Measurements from ENCODE around the gene ALKAL2. TPM values are rescaled to one million over a fixed set of nuclear protein-coding genes. Genes with fewer than 3 reads are reported as not detected.

The ALKAL2 gene
- total RNA-seq, 4 donors from 2014 or later = 1.7 to 11.9 (median 2.3) TPM; not detected in 1

DNA sequence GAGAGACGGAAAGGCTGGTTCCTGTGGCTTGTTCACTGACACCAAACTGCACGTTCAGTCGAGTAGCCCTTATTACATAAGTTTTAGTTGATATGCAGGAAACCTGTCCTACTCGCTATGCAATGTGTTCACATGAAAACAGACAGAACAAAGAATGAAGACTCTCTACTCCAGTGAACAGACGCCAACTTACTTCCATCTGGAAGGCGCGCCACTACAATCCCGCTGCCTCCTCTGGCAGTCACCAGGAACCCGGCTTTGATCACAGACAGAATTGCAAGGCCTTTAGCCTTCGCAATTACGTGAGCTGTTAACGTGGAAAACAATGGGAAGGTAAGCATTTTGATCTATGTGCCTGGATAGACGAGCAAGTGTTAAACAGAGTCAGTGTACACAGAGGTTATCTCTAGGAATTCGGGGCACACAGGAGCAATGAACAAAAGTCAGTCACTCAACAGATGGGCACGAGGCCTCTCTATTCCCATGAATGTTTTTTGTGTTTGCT, 38.3 kb downstream of the ALKAL2 start:
- Histone ChIP-seq H3K9me3 (no peaks in the 10 kb centered on the region), H3K4me3 (no peak overlapping the region), H3K27ac (replicated peaks in 1 of 4) (no peak overlapping the region), H3K27me3 (no peaks in the 10 kb centered on the region), H3K4me1 (no peaks in the 10 kb centered on the region), H3K36me3 (peaks cover 6 to 60% (median 12%) of the 10 kb centered on the region in 4 donors)
- intact Hi-C loops (cut with DNase I) = loop anchor here (5.0 kb wide), 2 partner anchors 38 to 388 kb away; partner anchors contain the start of gene ALKAL2
- DNase-seq (ENCODE audit: extremely low spot score) = no peak
- 92% methylated on average over 15 of the region's 15 CpGs for WGBS
- TF ChIP-seq POLR2A (IDR thresholded peaks at IDR 0.05; ENCODE audit: low read depth) = no peak
- TF ChIP-seq POLR2AphosphoS5 (IDR thresholded peaks at IDR 0.05) = no peak
- TF ChIP-seq, protein P1, sequence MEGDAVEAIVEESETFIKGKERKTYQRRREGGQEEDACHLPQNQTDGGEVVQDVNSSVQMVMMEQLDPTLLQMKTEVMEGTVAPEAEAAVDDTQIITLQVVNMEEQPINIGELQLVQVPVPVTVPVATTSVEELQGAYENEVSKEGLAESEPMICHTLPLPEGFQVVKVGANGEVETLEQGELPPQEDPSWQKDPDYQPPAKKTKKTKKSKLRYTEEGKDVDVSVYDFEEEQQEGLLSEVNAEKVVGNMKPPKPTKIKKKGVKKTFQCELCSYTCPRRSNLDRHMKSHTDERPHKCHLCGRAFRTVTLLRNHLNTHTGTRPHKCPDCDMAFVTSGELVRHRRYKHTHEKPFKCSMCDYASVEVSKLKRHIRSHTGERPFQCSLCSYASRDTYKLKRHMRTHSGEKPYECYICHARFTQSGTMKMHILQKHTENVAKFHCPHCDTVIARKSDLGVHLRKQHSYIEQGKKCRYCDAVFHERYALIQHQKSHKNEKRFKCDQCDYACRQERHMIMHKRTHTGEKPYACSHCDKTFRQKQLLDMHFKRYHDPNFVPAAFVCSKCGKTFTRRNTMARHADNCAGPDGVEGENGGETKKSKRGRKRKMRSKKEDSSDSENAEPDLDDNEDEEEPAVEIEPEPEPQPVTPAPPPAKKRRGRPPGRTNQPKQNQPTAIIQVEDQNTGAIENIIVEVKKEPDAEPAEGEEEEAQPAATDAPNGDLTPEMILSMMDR (IDR thresholded peaks at IDR 0.05) = no peak

DNA sequence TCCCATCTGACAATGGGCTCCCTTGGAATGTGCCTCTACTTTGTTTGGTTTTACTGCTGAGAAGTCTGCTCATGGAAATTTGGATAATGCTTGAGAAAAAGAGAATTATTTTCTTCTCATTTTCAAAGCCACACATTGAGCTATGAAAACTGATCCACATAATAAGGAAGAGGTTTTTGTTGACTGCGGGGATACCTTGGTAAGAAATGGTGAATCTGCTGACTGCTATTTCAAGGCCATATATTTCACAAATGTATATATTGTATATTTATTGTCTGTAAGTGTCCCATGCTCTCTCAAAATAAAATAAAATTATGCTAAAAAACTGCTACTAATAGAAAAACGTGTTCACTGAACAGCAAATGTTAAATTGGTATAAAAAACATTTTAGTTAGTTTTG, 39.2 kb downstream of the ALKAL2 start:
- Histone ChIP-seq H3K27ac (replicated peaks in 1 of 4) (no peak overlapping the region), H3K36me3 (peaks cover 7 to 68% (median 19%) of the 10 kb centered on the region in 4 donors), H3K27me3 (no peaks in the 10 kb centered on the region), H3K4me1 (no peaks in the 10 kb centered on the region), H3K9me3 (no peaks in the 10 kb centered on the region), H3K4me3 (no peak overlapping the region)
- WGBS = 89% methylated on average over 2 of the region's 2 CpGs
- intact Hi-C loops (cut with DNase I) = loop anchor here (5.0 kb wide), 2 partner anchors 39 to 389 kb away; partner anchors contain the start of gene ALKAL2
- TF ChIP-seq POLR2AphosphoS5 (IDR thresholded peaks at IDR 0.05) (no peak), POLR2A (IDR thresholded peaks at IDR 0.05; ENCODE audit: low read depth) (no peak), EP300 (IDR thresholded peaks at IDR 0.05) (no peak)
- TF ChIP-seq, protein P1 (IDR thresholded peaks at IDR 0.05) = no peak
- no peak for DNase-seq (ENCODE audit: extremely low spot score)

- DNase-seq (ENCODE audit: extremely low spot score) = no peak
- peaks cover 10 to 74% (median 30%) of the 10 kb centered on the region in 4 donors for H3K36me3 ChIP-seq
- intact Hi-C loops (cut with DNase I) = loop anchor here (5.0 kb wide), 2 partner anchors 41 to 391 kb away; partner anchors contain the start of gene ALKAL2
Measured at GRCh38 chr2:246489-247144, 41.3 kb downstream of the ALKAL2 start.

GRCh38 chr2:244547-244946, 43.3 kb downstream of the ALKAL2 start:
- H3K27ac ChIP-seq (replicated peaks in 1 of 4) = no peak overlapping the region
- no peaks in the 10 kb centered on the region for H3K4me1 ChIP-seq
- intact Hi-C loops (cut with DNase I) = no loop called here
- 91% methylated on average over 7 of the region's 7 CpGs for WGBS
- DNase-seq (ENCODE audit: extremely low spot score) = no peak
- no peak overlapping the region for H3K4me3 ChIP-seq
- H3K27me3 ChIP-seq = no peaks in the 10 kb centered on the region
- H3K9me3 ChIP-seq = peaks cover 0 to 4% (median 0%) of the 10 kb centered on the region in 4 donors
- TF ChIP-seq EP300 (IDR thresholded peaks at IDR 0.05) (no peak), POLR2AphosphoS5 (IDR thresholded peaks at IDR 0.05) (no peak), POLR2A (IDR thresholded peaks at IDR 0.05; ENCODE audit: low read depth) (no peak)
- TF ChIP-seq, protein P1 (IDR thresholded peaks at IDR 0.05) = no peak
- peaks cover 7 to 74% (median 34%) of the 10 kb centered on the region in 4 donors for H3K36me3 ChIP-seq

More at GRCh38 chr2:246489-247144, 41.3 kb downstream of the ALKAL2 start:
- no peaks in the 10 kb centered on the region for H3K4me1 ChIP-seq
- TF ChIP-seq EP300 (IDR thresholded peaks at IDR 0.05) = no peak
- TF ChIP-seq POLR2A (IDR thresholded peaks at IDR 0.05; ENCODE audit: low read depth) = no peak
- TF ChIP-seq POLR2AphosphoS5 (IDR thresholded peaks at IDR 0.05) = no peak
- TF ChIP-seq, protein P1 (IDR thresholded peaks at IDR 0.05) = peak; percentile 40 to 63 (median 55)
- no peaks in the 10 kb centered on the region for H3K27me3 ChIP-seq
- H3K27ac ChIP-seq (replicated peaks in 1 of 4) = no peak overlapping the region
- no peak overlapping the region for H3K4me3 ChIP-seq
- peaks cover 0 to 4% (median 0%) of the 10 kb centered on the region in 4 donors for H3K9me3 ChIP-seq
- 59% methylated on average over 6 of the region's 6 CpGs for WGBS

All from esophagus muscularis mucosa (tissue), 4 donors.